SKM-1 treated with dmso at 0.1 percent for 144 hours (cell line): ENCODE measurements around the gene TMEM259.

Source experiments
- DNase-seq: peaks from one replicate; lab custom pipeline; 2025; ENCODE audit not compliant: unreplicated experiment; lab: John Stamatoyannopoulos, UW

TMEM259 gene

GRCh38 chr19:1055886-1056620, 35.1 kb upstream of the TMEM259 start:
- no peak for DNase-seq

- DNase-seq = no peak
Measured at GRCh38 chr19:1055028-1055425, 34.1 kb upstream of the TMEM259 start.

- no peak for DNase-seq
Measured at GRCh38 chr19:1054102-1055027, 33.4 kb upstream of the TMEM259 start.

GRCh38 chr19:1053176-1054101, 32.5 kb upstream of the TMEM259 start:
- DNase-seq = no peak

GRCh38 chr19:1052349-1052975, 31.5 kb upstream of the TMEM259 start:
- no peak for DNase-seq

GRCh38 chr19:1051791-1052190, 30.9 kb upstream of the TMEM259 start:
- DNase-seq = no peak

- no peak for DNase-seq
Measured at GRCh38 chr19:1050989-1051788, 30.3 kb upstream of the TMEM259 start.

- no peak for DNase-seq
Measured at GRCh38 chr19:1049800-1050199, 28.9 kb upstream of the TMEM259 start.

GRCh38 chr19:1049106-1049505, 28.2 kb upstream of the TMEM259 start:
- DNase-seq = no peak

- no peak for DNase-seq
Measured at GRCh38 chr19:1047696-1048147, 26.8 kb upstream of the TMEM259 start.

- DNase-seq = no peak
Measured at GRCh38 chr19:1046836-1047695, 26.1 kb upstream of the TMEM259 start.

- no peak for DNase-seq
Measured at GRCh38 chr19:1046117-1046626, 25.2 kb upstream of the TMEM259 start.

- peak; percentile 78 for DNase-seq
Measured at GRCh38 chr19:1045247-1045603, 24.3 kb upstream of the TMEM259 start.

GRCh38 chr19:1042689-1043511, 22.0 kb upstream of the TMEM259 start:
- no peak for DNase-seq

- no peak for DNase-seq
Measured at GRCh38 chr19:1041835-1042685, 21.1 kb upstream of the TMEM259 start.

GRCh38 chr19:1041272-1041834, 20.4 kb upstream of the TMEM259 start:
- DNase-seq = no peak
